GM23338 (cell line): ENCODE data around the gene TREM1. TPM values are rescaled to one million over a fixed set of nuclear protein-coding genes. Genes with fewer than 3 reads are reported as not detected.
A peak's percentile ranks its signal among the peaks of the same experiment; 100 is the strongest.

Experiments used
- ATAC-seq: fragments of 200-7000 bp; cut with Tn5 transposase; 3 replicates; pipeline ENCODE4 v1.9.1; 2020
- DNase-seq: peaks from one replicate; pipeline ENCODE4 v3.0.0-alpha.2; 2015; ENCODE audit warnings: low spot score
- H2AFZ ChIP-seq: fragments of 200-600 bp; sonication (generic); 2 replicates; pipeline ENCODE4 v1.8.0; 2016; ENCODE audit warnings: antibody characterized with exemption, mild to moderate bottlenecking, moderate library complexity
- H3F3A ChIP-seq: fragments of 200-600 bp; sonication (generic); replicated peaks from 2 replicates; pipeline ENCODE4 v1.8.0; 2017; ENCODE audit warnings: antibody characterized with exemption, mixed run types, low read depth
- H3K27ac ChIP-seq: fragments of 200-600 bp; sonication (generic); 2 replicates; pipeline ENCODE4 v1.6.1; 2016; ENCODE audit warnings: low read depth
- H3K27me3 ChIP-seq: fragments of 200-600 bp; sonication (generic); 2 replicates; pipeline ENCODE4 v1.8.0; 2016; ENCODE audit warnings: mild to moderate bottlenecking, mixed run types, moderate library complexity; ENCODE audit not compliant: insufficient read depth
- H3K36me3 ChIP-seq: fragments of 200-600 bp; sonication (generic); 2 replicates; pipeline ENCODE4 v1.8.0; 2016; ENCODE audit warnings: mild to moderate bottlenecking; ENCODE audit not compliant: insufficient read depth
- H3K4me1 ChIP-seq: fragments of 200-600 bp; sonication (generic); 2 replicates; pipeline ENCODE4 v1.8.0; 2016; ENCODE audit warnings: mild to moderate bottlenecking, moderate library complexity; ENCODE audit not compliant: insufficient read depth
- H3K4me2 ChIP-seq: fragments of 200-600 bp; sonication (generic); 2 replicates; pipeline ENCODE4 v1.7.1; 2017; ENCODE audit warnings: mixed run types
- H3K4me3 ChIP-seq: fragments of 200-600 bp; sonication (generic); 2 replicates; pipeline ENCODE4 v1.6.1; 2016; ENCODE audit warnings: mixed run types
- H3K79me2 ChIP-seq: fragments of 200-600 bp; sonication (generic); replicated peaks from 2 replicates; pipeline ENCODE4 v1.8.0; 2017; ENCODE audit warnings: mild to moderate bottlenecking; ENCODE audit not compliant: insufficient read depth
- H3K9me2 ChIP-seq: fragments of 200-600 bp; sonication (generic); 2 replicates; pipeline ENCODE4 v1.8.0; 2017; ENCODE audit not compliant: insufficient read depth
- H4K20me1 ChIP-seq: fragments of 200-600 bp; sonication (generic); replicated peaks from 2 replicates; pipeline ENCODE4 v1.8.0; 2017; ENCODE audit warnings: mild to moderate bottlenecking; ENCODE audit not compliant: insufficient read depth
- H3K27ac Mint-ChIP-seq: 2 replicates; pipeline ENCODE4 v1.8.0; 2020; ENCODE audit warnings: inconsistent platforms, mild to moderate bottlenecking, moderate library complexity, mixed read lengths
- H3K27me3 Mint-ChIP-seq: 3 replicates; pipeline ENCODE4 v1.8.0; 2022; ENCODE audit warnings: low read depth, mild to moderate bottlenecking, moderate library complexity, mixed read lengths, inconsistent platforms; ENCODE audit not compliant: insufficient read depth, poor library complexity
- H3K36me3 Mint-ChIP-seq: 3 replicates; pipeline ENCODE4 v1.8.0; 2021; ENCODE audit warnings: low read depth, mild to moderate bottlenecking, inconsistent platforms, moderate library complexity, mixed read lengths
- H3K4me1 Mint-ChIP-seq: 3 replicates; pipeline ENCODE4 v1.8.0; 2020; ENCODE audit warnings: mild to moderate bottlenecking, inconsistent platforms, mixed read lengths
- H3K4me3 Mint-ChIP-seq: 3 replicates; pipeline ENCODE4 v1.8.0; 2021; ENCODE audit warnings: moderate library complexity, mild to moderate bottlenecking, inconsistent platforms, mixed read lengths
- H3K9me3 Mint-ChIP-seq: 3 replicates; pipeline ENCODE4 v1.8.0; 2020; ENCODE audit warnings: moderate library complexity, mild to moderate bottlenecking, inconsistent platforms, mixed read lengths
- CREB1 ChIP-seq: fragments of 250-450 bp; sonication (Bioruptor Pico); IDR thresholded peaks from 2 replicates; pipeline ENCODE4 v1.5.0; 2020; ENCODE audit warnings: low read depth, mild to moderate bottlenecking, moderate library complexity
- ETS1 ChIP-seq: IDR thresholded peaks from 2 replicates; pipeline ENCODE4 v1.6.1; 2016; ENCODE audit warnings: antibody characterized with exemption
- EZH2 ChIP-seq: fragments of 200-600 bp; sonication (generic); IDR thresholded peaks from one replicate; pipeline ENCODE4 v1.8.0; 2017; ENCODE audit warnings: antibody characterized with exemption, mild to moderate bottlenecking, low read depth; ENCODE audit not compliant: unreplicated experiment
- EZH2phosphoT487 ChIP-seq: fragments of 200-600 bp; sonication (generic); IDR thresholded peaks from one replicate; pipeline ENCODE4 v1.8.1; 2018; ENCODE audit warnings: antibody characterized with exemption; ENCODE audit not compliant: unreplicated experiment
- POLR2AphosphoS5 ChIP-seq: IDR thresholded peaks from 2 replicates; pipeline ENCODE4 v1.6.1; 2016; ENCODE audit warnings: antibody characterized with exemption, low read depth
- REST ChIP-seq: IDR thresholded peaks from one replicate; pipeline ENCODE4 v1.6.1; 2018; ENCODE audit warnings: antibody characterized with exemption; ENCODE audit not compliant: unreplicated experiment
- STAT1 ChIP-seq: IDR thresholded peaks from one replicate; pipeline ENCODE4 v1.6.1; 2016; ENCODE audit warnings: antibody characterized with exemption; ENCODE audit not compliant: unreplicated experiment
- ZNF114 ChIP-seq: fragments of 250-450 bp; sonication (Bioruptor Pico); IDR thresholded peaks from 2 replicates; pipeline ENCODE4 v1.5.0; 2020; ENCODE audit warnings: mild to moderate bottlenecking, moderate library complexity
- polyA plus RNA-seq: library from polyadenylated mRNA; unstranded; fragments of >200 nt; fragmentation: Nextera tagmentation; extraction: Ambion mirVana; gene quantifications from 2 replicates; pipeline ENCODE4 v1.2.1, GENCODE V29; 2016
- total RNA-seq: library from RNA; depleted of rRNA; stranded (reverse); fragments of >200 nt; shearing (Covaris generic); gene quantifications from 2 replicates; pipeline ENCODE4 v1.2.3, GENCODE V29; 2014
- TF ChIP-seq, protein P1 (sequence below), 2 experiments: fragments of 200-600 bp in 1 of 2; sonication (generic) in 1 of 2; conservative IDR thresholded peaks; 2 replicates each; pipeline versions ENCODE4 v1.5.1 to v1.6.1; 2016 to 2017; ENCODE audit warnings: antibody characterized with exemption in 2 of 2, low read depth in 2 of 2, mild to moderate bottlenecking in 2 of 2, moderate library complexity in 1 of 2
- TF ChIP-seq, protein P2 (sequence below): fragments of 250-450 bp; sonication (Bioruptor Pico); IDR thresholded peaks from 2 replicates; pipeline ENCODE4 v1.5.0; 2020; ENCODE audit warnings: mild to moderate bottlenecking, moderate library complexity

TREM1 gene
- total and polyA plus RNA-seq, 2 experiments from 2014 or later, result not detected

DNA sequence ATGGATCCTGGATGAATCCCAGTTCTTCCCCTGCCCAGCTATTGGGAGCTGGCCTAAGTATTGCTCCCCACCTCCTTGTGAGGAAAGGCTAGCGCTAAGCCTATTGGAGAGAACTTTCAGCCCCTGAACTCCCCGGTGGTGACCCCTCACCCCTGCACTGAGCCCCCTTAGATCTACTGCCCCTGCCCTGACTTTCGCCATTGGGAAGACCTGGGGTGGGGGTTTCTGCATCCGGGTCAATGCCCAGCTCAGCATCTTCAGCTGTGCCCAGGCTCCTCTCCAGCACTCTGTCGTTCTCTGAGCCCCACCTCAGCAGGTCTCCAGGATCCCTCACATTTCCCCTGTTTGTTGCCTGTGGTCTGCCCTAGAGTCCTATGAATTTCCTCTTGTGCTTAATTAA is 49.4 kb downstream of the TREM1 start:
- H3K4me1 Mint-ChIP-seq, result peaks cover 15% of the 10 kb centered on the region
- Histone ChIP-seq H3K79me2 (no peaks in the 10 kb centered on the region), H3K27ac (no peak overlapping the region), H4K20me1 (no peaks in the 10 kb centered on the region), H3K4me1 (peaks cover 4% of the 10 kb centered on the region; the same call in 1 of the 2 replicates), H3F3A (no peaks in the 10 kb centered on the region), H3K4me3 (no peak overlapping the region), H2AFZ (peak overlapping the region; percentile 91; the same call in 1 of the 2 replicates), H3K9me2 (no peaks in the 10 kb centered on the region), H3K27me3 (peaks cover 15% of the 10 kb centered on the region), H3K4me2 (no peak overlapping the region), H3K36me3 (no peaks in the 10 kb centered on the region)
- H3K36me3 Mint-ChIP-seq, result no peaks in the 10 kb centered on the region
- H3K27ac Mint-ChIP-seq, result no peak overlapping the region
- no peaks in the 10 kb centered on the region for H3K9me3 Mint-ChIP-seq
- TF ChIP-seq REST, result no peak
- TF ChIP-seq POLR2AphosphoS5, result no peak
- TF ChIP-seq, protein P1, sequence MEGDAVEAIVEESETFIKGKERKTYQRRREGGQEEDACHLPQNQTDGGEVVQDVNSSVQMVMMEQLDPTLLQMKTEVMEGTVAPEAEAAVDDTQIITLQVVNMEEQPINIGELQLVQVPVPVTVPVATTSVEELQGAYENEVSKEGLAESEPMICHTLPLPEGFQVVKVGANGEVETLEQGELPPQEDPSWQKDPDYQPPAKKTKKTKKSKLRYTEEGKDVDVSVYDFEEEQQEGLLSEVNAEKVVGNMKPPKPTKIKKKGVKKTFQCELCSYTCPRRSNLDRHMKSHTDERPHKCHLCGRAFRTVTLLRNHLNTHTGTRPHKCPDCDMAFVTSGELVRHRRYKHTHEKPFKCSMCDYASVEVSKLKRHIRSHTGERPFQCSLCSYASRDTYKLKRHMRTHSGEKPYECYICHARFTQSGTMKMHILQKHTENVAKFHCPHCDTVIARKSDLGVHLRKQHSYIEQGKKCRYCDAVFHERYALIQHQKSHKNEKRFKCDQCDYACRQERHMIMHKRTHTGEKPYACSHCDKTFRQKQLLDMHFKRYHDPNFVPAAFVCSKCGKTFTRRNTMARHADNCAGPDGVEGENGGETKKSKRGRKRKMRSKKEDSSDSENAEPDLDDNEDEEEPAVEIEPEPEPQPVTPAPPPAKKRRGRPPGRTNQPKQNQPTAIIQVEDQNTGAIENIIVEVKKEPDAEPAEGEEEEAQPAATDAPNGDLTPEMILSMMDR (conservative IDR thresholded peaks at IDR 0.05; ENCODE audit: low read depth in 2 of 2), result no peak
- no peak for TF ChIP-seq STAT1
- TF ChIP-seq ETS1, result no peak
- no peak for TF ChIP-seq EZH2
- no peak for TF ChIP-seq EZH2phosphoT487
- TF ChIP-seq CREB1 (CRISPR knock-in tag), result no peak
- TF ChIP-seq ZNF114 (CRISPR knock-in tag), result no peak
- ATAC-seq, result no peak
- no peak for DNase-seq
- no peak overlapping the region for H3K4me3 Mint-ChIP-seq
- peaks cover 4% of the 10 kb centered on the region for H3K27me3 Mint-ChIP-seq

DNA sequence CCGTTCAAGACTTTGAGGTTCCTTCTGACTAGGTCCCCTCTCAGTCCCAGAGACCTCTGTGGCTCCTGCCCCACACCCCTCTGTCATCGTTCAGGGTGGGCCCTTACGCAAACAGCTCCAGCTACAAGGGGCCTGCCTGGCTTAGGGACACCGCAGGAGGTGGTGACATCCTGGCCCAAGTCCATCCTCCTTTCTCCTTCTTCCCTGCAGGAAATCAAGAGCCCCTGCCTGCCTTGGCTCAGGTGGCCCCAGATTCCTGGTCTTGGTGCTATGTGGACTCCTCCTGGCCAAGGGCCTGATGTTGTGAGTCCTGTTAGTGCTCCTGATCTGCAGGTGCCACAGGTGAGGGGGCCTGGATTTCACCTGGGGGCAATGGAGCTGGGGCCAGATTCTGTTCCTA is 50.2 kb downstream of the TREM1 start:
- H3K4me1 ChIP-seq, result peaks cover 4% of the 10 kb centered on the region; the same call in 1 of the 2 replicates
- no peaks in the 10 kb centered on the region for H3K36me3 ChIP-seq
- Mint-ChIP-seq H3K4me3 (no peak overlapping the region), H3K36me3 (no peaks in the 10 kb centered on the region), H3K4me1 (peaks cover 15% of the 10 kb centered on the region), H3K27me3 (peaks cover 4% of the 10 kb centered on the region), H3K9me3 (no peaks in the 10 kb centered on the region), H3K27ac (no peak overlapping the region)
- H3K27ac ChIP-seq, result no peak overlapping the region
- H3K4me2 ChIP-seq, result no peak overlapping the region
- no peaks in the 10 kb centered on the region for H3K79me2 ChIP-seq
- no peaks in the 10 kb centered on the region for H4K20me1 ChIP-seq
- DNase-seq (no peak), ATAC-seq (no peak)
- H2AFZ ChIP-seq, result peak overlapping the region; percentile 91; the same call in 1 of the 2 replicates
- no peak overlapping the region for H3K4me3 ChIP-seq
- no peaks in the 10 kb centered on the region for H3K9me2 ChIP-seq
- peaks cover 15% of the 10 kb centered on the region for H3K27me3 ChIP-seq
- H3F3A ChIP-seq, result no peaks in the 10 kb centered on the region
- TF ChIP-seq, protein P2, sequence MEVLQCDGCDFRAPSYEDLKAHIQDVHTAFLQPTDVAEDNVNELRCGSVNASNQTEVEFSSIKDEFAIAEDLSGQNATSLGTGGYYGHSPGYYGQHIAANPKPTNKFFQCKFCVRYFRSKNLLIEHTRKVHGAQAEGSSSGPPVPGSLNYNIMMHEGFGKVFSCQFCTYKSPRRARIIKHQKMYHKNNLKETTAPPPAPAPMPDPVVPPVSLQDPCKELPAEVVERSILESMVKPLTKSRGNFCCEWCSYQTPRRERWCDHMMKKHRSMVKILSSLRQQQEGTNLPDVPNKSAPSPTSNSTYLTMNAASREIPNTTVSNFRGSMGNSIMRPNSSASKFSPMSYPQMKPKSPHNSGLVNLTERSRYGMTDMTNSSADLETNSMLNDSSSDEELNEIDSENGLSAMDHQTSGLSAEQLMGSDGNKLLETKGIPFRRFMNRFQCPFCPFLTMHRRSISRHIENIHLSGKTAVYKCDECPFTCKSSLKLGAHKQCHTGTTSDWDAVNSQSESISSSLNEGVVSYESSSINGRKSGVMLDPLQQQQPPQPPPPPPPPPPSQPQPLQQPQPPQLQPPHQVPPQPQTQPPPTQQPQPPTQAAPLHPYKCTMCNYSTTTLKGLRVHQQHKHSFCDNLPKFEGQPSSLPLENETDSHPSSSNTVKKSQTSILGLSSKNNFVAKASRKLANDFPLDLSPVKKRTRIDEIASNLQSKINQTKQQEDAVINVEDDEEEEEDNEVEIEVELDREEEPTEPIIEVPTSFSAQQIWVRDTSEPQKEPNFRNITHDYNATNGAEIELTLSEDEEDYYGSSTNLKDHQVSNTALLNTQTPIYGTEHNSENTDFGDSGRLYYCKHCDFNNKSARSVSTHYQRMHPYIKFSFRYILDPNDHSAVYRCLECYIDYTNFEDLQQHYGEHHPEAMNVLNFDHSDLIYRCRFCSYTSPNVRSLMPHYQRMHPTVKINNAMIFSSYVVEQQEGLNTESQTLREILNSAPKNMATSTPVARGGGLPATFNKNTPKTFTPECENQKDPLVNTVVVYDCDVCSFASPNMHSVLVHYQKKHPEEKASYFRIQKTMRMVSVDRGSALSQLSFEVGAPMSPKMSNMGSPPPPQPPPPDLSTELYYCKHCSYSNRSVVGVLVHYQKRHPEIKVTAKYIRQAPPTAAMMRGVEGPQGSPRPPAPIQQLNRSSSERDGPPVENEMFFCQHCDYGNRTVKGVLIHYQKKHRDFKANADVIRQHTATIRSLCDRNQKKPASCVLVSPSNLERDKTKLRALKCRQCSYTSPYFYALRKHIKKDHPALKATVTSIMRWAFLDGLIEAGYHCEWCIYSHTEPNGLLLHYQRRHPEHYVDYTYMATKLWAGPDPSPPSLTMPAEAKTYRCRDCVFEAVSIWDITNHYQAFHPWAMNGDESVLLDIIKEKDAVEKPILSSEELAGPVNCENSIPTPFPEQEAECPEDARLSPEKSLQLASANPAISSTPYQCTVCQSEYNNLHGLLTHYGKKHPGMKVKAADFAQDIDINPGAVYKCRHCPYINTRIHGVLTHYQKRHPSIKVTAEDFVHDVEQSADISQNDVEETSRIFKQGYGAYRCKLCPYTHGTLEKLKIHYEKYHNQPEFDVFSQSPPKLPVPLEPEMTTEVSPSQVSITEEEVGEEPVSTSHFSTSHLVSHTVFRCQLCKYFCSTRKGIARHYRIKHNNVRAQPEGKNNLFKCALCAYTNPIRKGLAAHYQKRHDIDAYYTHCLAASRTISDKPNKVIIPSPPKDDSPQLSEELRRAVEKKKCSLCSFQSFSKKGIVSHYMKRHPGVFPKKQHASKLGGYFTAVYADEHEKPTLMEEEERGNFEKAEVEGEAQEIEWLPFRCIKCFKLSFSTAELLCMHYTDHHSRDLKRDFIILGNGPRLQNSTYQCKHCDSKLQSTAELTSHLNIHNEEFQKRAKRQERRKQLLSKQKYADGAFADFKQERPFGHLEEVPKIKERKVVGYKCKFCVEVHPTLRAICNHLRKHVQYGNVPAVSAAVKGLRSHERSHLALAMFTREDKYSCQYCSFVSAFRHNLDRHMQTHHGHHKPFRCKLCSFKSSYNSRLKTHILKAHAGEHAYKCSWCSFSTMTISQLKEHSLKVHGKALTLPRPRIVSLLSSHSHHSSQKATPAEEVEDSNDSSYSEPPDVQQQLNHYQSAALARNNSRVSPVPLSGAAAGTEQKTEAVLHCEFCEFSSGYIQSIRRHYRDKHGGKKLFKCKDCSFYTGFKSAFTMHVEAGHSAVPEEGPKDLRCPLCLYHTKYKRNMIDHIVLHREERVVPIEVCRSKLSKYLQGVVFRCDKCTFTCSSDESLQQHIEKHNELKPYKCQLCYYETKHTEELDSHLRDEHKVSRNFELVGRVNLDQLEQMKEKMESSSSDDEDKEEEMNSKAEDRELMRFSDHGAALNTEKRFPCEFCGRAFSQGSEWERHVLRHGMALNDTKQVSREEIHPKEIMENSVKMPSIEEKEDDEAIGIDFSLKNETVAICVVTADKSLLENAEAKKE (CRISPR knock-in tag), result no peak
